ACC112 (cell line): ENCODE measurements around the gene THAP2.

Experiments used
- H2AFZ ChIP-seq: fragments of 200-600 bp; sonication (generic); one replicate; pipeline ENCODE4 v1.6.0; 2017; ENCODE audit warnings: antibody characterized with exemption, low read length; ENCODE audit not compliant: unreplicated experiment
- H3K27ac ChIP-seq: fragments of 200-600 bp; sonication (generic); 2 replicates; pipeline ENCODE4 v1.5.1; 2014; ENCODE audit warnings: low read depth, mild to moderate bottlenecking, antibody characterized with exemption, low read length, moderate library complexity
- H3K27me3 ChIP-seq: fragments of 200-600 bp; sonication (generic); 2 replicates; pipeline ENCODE4 v1.6.1; 2014; ENCODE audit warnings: mild to moderate bottlenecking, antibody characterized with exemption, low read length, moderate library complexity, mixed read lengths; ENCODE audit not compliant: insufficient read depth
- H3K36me3 ChIP-seq: fragments of 200-600 bp; sonication (generic); 2 replicates; pipeline ENCODE4 v1.6.1; 2016; ENCODE audit warnings: mild to moderate bottlenecking, antibody characterized with exemption, low read length, moderate library complexity, mixed read lengths; ENCODE audit not compliant: insufficient read depth
- H3K4me1 ChIP-seq: fragments of 200-600 bp; sonication (generic); one replicate; pipeline ENCODE4 v1.6.1; 2016; ENCODE audit warnings: low read length, mixed read lengths; ENCODE audit not compliant: insufficient read depth, unreplicated experiment, control insufficient read depth
- H3K4me3 ChIP-seq: fragments of 200-600 bp; sonication (generic); 2 replicates; pipeline ENCODE4 v1.5.1; 2014; ENCODE audit warnings: mild to moderate bottlenecking, low read depth, low read length
- H3K79me2 ChIP-seq: fragments of 200-600 bp; sonication (generic); one replicate; pipeline ENCODE4 v1.6.0; 2016; ENCODE audit warnings: low read length; ENCODE audit not compliant: control insufficient read depth, unreplicated experiment, insufficient read depth

Gene THAP2

GRCh38 chr12:71663561-71664410 is at the start of gene THAP2, which contains the start of gene ZFC3H1:
THAP2 (plus strand) TSS chr12:71664301; CDS start chr12:71664510, 209 bp downstream.
ZFC3H1 (minus strand) TSS chr12:71663848; CDS start chr12:71663610, 238 bp downstream.
- Histone ChIP-seq H3K36me3 (peaks cover 16% of the 10 kb centered on the region), H2AFZ (peak within 1 kb of the TSS; percentile 82), H3K4me1 (peaks cover 21% of the 10 kb centered on the region), H3K79me2 (peaks cover 61% of the 10 kb centered on the region), H3K27ac (peak within 1 kb of the TSS; percentile 89), H3K27me3 (no peaks in the 10 kb centered on the region), H3K4me3 (peak within 1 kb of the TSS; percentile 96)

- no peak overlapping the region for H3K27ac ChIP-seq
- H3K4me3 ChIP-seq = no peak overlapping the region
- H3K36me3 ChIP-seq = peaks cover 68% of the 10 kb centered on the region
- H3K27me3 ChIP-seq = no peaks in the 10 kb centered on the region
- peaks cover 10% of the 10 kb centered on the region for H3K79me2 ChIP-seq
- H2AFZ ChIP-seq = no peak overlapping the region
- H3K4me1 ChIP-seq = peaks cover 8% of the 10 kb centered on the region
Observed at GRCh38 chr12:71621938-71622337, 42.2 kb upstream of the THAP2 start.

GRCh38 chr12:71625476-71625875 is 38.6 kb upstream of the THAP2 start:
- H3K27ac ChIP-seq = no peak overlapping the region
- no peak overlapping the region for H2AFZ ChIP-seq
- H3K36me3 ChIP-seq = peaks cover 67% of the 10 kb centered on the region
- H3K79me2 ChIP-seq = peaks cover 10% of the 10 kb centered on the region
- peaks cover 16% of the 10 kb centered on the region for H3K4me1 ChIP-seq
- H3K4me3 ChIP-seq = no peak overlapping the region
- H3K27me3 ChIP-seq = no peaks in the 10 kb centered on the region

- Histone ChIP-seq H2AFZ (no peak overlapping the region), H3K4me1 (peaks cover 16% of the 10 kb centered on the region), H3K27me3 (no peaks in the 10 kb centered on the region), H3K27ac (peak overlapping the region; percentile 44), H3K79me2 (peaks cover 10% of the 10 kb centered on the region), H3K4me3 (0 out of 2 replicates have a peak overlapping the region, but pooled peaks have one; percentile 41), H3K36me3 (peaks cover 73% of the 10 kb centered on the region)
Observed at GRCh38 chr12:71626098-71626497, 38.0 kb upstream of the THAP2 start.

- H3K36me3 ChIP-seq = peaks cover 80% of the 10 kb centered on the region
Observed at GRCh38 chr12:71626768-71627167, 37.3 kb upstream of the THAP2 start.

GRCh38 chr12:71627438-71628002 is 36.6 kb upstream of the THAP2 start:
- H3K4me1 ChIP-seq = peaks cover 16% of the 10 kb centered on the region
- H3K79me2 ChIP-seq = peaks cover 10% of the 10 kb centered on the region
- H3K27ac ChIP-seq = no peak overlapping the region
- H3K27me3 ChIP-seq = no peaks in the 10 kb centered on the region
- H3K36me3 ChIP-seq = peaks cover 85% of the 10 kb centered on the region
- no peak overlapping the region for H2AFZ ChIP-seq
- H3K4me3 ChIP-seq = no peak overlapping the region

More at GRCh38 chr12:71626768-71627167, 37.3 kb upstream of the THAP2 start:
- Histone ChIP-seq H2AFZ (no peak overlapping the region), H3K79me2 (peaks cover 10% of the 10 kb centered on the region), H3K4me3 (peak overlapping the region; percentile 41; the same call in 1 of the 2 replicates), H3K27me3 (no peaks in the 10 kb centered on the region), H3K27ac (peak overlapping the region; percentile 44), H3K4me1 (peaks cover 16% of the 10 kb centered on the region)

- H3K27ac ChIP-seq = no peak overlapping the region
- H3K4me1 ChIP-seq = no peaks in the 10 kb centered on the region
- peaks cover 14% of the 10 kb centered on the region for H3K79me2 ChIP-seq
- H3K27me3 ChIP-seq = no peaks in the 10 kb centered on the region
- peaks cover 47% of the 10 kb centered on the region for H3K36me3 ChIP-seq
- H2AFZ ChIP-seq = no peak overlapping the region
- H3K4me3 ChIP-seq = no peak overlapping the region
Observed at GRCh38 chr12:71636704-71637115, 27.4 kb upstream of the THAP2 start.

GRCh38 chr12:71638499-71638898 is 25.6 kb upstream of the THAP2 start:
- Histone ChIP-seq H3K36me3 (peaks cover 37% of the 10 kb centered on the region), H3K27ac (no peak overlapping the region), H3K4me3 (no peak overlapping the region), H3K4me1 (no peaks in the 10 kb centered on the region), H3K79me2 (peaks cover 14% of the 10 kb centered on the region), H2AFZ (no peak overlapping the region), H3K27me3 (no peaks in the 10 kb centered on the region)

- Histone ChIP-seq H3K79me2 (peaks cover 19% of the 10 kb centered on the region), H3K36me3 (peaks cover 37% of the 10 kb centered on the region), H3K27me3 (no peaks in the 10 kb centered on the region), H3K4me3 (no peak overlapping the region), H3K27ac (no peak overlapping the region), H2AFZ (no peak overlapping the region), H3K4me1 (no peaks in the 10 kb centered on the region)
Observed at GRCh38 chr12:71639341-71639760, 24.8 kb upstream of the THAP2 start.

GRCh38 chr12:71640316-71640715 is 23.8 kb upstream of the THAP2 start:
- no peaks in the 10 kb centered on the region for H3K27me3 ChIP-seq
- H3K4me1 ChIP-seq = no peaks in the 10 kb centered on the region
- H2AFZ ChIP-seq = no peak overlapping the region
- no peak overlapping the region for H3K4me3 ChIP-seq
- no peak overlapping the region for H3K27ac ChIP-seq
- H3K36me3 ChIP-seq = peaks cover 37% of the 10 kb centered on the region
- H3K79me2 ChIP-seq = peaks cover 19% of the 10 kb centered on the region
